GM19025 (cell line): Measurements from ENCODE around the gene PATE1.
"Not testable (repeated sequence)": the region's sequence is repeated elsewhere in the genome, so short reads cannot be mapped to it uniquely, and the experiment has no call there.

Experiments used
- ATAC-seq: cut with Tn5 transposase; IDR thresholded peaks from one replicate; pipeline ENCODE4 v1.9.1; 2021; ENCODE audit warnings: mild to moderate bottlenecking, low read depth, moderate library complexity; ENCODE audit not compliant: unreplicated experiment

Gene PATE1

GRCh38 chr11:125745979-125746378 is at the start of gene PATE1:
PATE1 (plus strand) TSS chr11:125746279; CDS start chr11:125746305, 26 bp downstream.
- no peak for ATAC-seq

- no peak for ATAC-seq
Observed at GRCh38 chr11:125701018-125701610, 45.0 kb upstream of the PATE1 start.

GRCh38 chr11:125701858-125702621 is 44.0 kb upstream of the PATE1 start:
- no peak for ATAC-seq

- ATAC-seq: not testable (repeated sequence)
Observed at GRCh38 chr11:125704686-125705085, 41.4 kb upstream of the PATE1 start.

GRCh38 chr11:125720781-125721180 is 25.3 kb upstream of the PATE1 start:
- ATAC-seq: no peak

- no peak for ATAC-seq
Observed at GRCh38 chr11:125724125-125724524, 22.0 kb upstream of the PATE1 start.

GRCh38 chr11:125728969-125729368 is 17.1 kb upstream of the PATE1 start:
- ATAC-seq: no peak

- no peak for ATAC-seq
Observed at GRCh38 chr11:125740617-125741016, 5.5 kb upstream of the PATE1 start.

- no peak for ATAC-seq
Observed at GRCh38 chr11:125743681-125744080, 2.4 kb upstream of the PATE1 start.

GRCh38 chr11:125750629-125751028 is 4.5 kb downstream of the PATE1 start:
- ATAC-seq: no peak

GRCh38 chr11:125756050-125756449 is 10.0 kb downstream of the PATE1 start:
- ATAC-seq: no peak

- ATAC-seq: no peak
Observed at GRCh38 chr11:125762445-125762844, 16.4 kb downstream of the PATE1 start.

GRCh38 chr11:125763483-125763882 is 17.4 kb downstream of the PATE1 start:
- no peak for ATAC-seq

GRCh38 chr11:125766251-125766650 is 20.2 kb downstream of the PATE1 start:
- no peak for ATAC-seq

- no peak for ATAC-seq
Observed at GRCh38 chr11:125768336-125769046, 22.4 kb downstream of the PATE1 start.

GRCh38 chr11:125770583-125770982 is 24.5 kb downstream of the PATE1 start:
- no peak for ATAC-seq

GRCh38 chr11:125772834-125773505 is 26.9 kb downstream of the PATE1 start:
- no peak for ATAC-seq

GRCh38 chr11:125773516-125773915 is 27.4 kb downstream of the PATE1 start:
- no peak for ATAC-seq

- ATAC-seq: no peak
Observed at GRCh38 chr11:125777309-125777708, 31.2 kb downstream of the PATE1 start.

GRCh38 chr11:125778728-125779127 is 32.6 kb downstream of the PATE1 start, which contains the start of gene PATE2:
PATE2 (minus strand) TSS chr11:125778828; CDS start chr11:125778773, 55 bp downstream.
- no peak for ATAC-seq

- ATAC-seq: no peak
Observed at GRCh38 chr11:125784678-125785077, 38.6 kb downstream of the PATE1 start.
